A549 (cell line): ENCODE measurements around the gene RUNDC3A. TPM values are rescaled to one million over a fixed set of nuclear protein-coding genes. Genes with fewer than 3 reads are reported as not detected.

Source experiments
- ATAC-seq, 2 experiments: fragments of 200-7000 bp in 1 of 2; fragments of >200 bp in 1 of 2; cut with Nextera tagmentation in 1 of 2; cut with Tn5 transposase in 1 of 2; 3 replicates each; pipeline versions ENCODE4 v1.8.0 to v1.9.1; 2018 to 2020; ENCODE audit warnings: mild to moderate bottlenecking in 1 of 2, moderate library complexity in 1 of 2
- CTCF ChIA-PET: fragments of 300-600 bp; sonication (Branson Sonifier 250); formaldehyde crosslinking; extraction: SDS; loops from one replicate; lab custom pipeline; 2021; ENCODE audit warnings: antibody characterized with exemption, inconsistent platforms; lab: Yijun Ruan, JAX
- POLR2A ChIA-PET: fragments of 350-600 bp; formaldehyde crosslinking; extraction: SDS; loops from one replicate; lab custom pipeline; 2021; ENCODE audit warnings: antibody characterized with exemption, inconsistent platforms; lab: Yijun Ruan, JAX
- DNase-seq, 2 experiments: peaks; one replicate each; pipeline versions ENCODE4 v3.0.0 to v3.0.0-alpha.2; 2011 to 2016; ENCODE audit warnings: low read depth in 1 of 2, low spot score in 1 of 2
- FAIRE-seq: peaks from 2 replicates; lab custom pipeline; 2011; peaks lifted over from hg19 to GRCh38; lab: Jason Lieb, UNC
- H3K27ac ChIP-seq, 2 experiments: fragments of >200 bp; sonication (Bioruptor Twin); formaldehyde crosslinking; 3 replicates each; pipeline ENCODE4 v1.5.1; 2016 to 2017
- H3K4me1 ChIP-seq: fragments of >200 bp; sonication (Bioruptor Twin); formaldehyde crosslinking; 3 replicates; pipeline ENCODE4 v1.6.1; 2016
- H3K4me2 ChIP-seq: fragments of >200 bp; sonication (Bioruptor Twin); formaldehyde crosslinking; 3 replicates; pipeline ENCODE4 v1.6.1; 2016
- H3K4me3 ChIP-seq: fragments of >200 bp; sonication (Bioruptor Twin); formaldehyde crosslinking; 3 replicates; pipeline ENCODE4 v1.5.1; 2016
- H3K9me3 ChIP-seq: fragments of >200 bp; sonication (Bioruptor Twin); formaldehyde crosslinking; 3 replicates; pipeline ENCODE4 v1.6.1; 2016
- CEBPB ChIP-seq, 2 experiments: fragments of >200 bp in 1 of 2; sonication (Bioruptor Twin) in 1 of 2; formaldehyde crosslinking in 1 of 2; IDR thresholded peaks; 2 replicates each; pipeline ENCODE4 v1.6.1; 2012 to 2016
- CHD2 ChIP-seq: fragments of 150-350 bp; IDR thresholded peaks from 2 replicates; pipeline ENCODE4 v1.6.1; 2014; ENCODE audit warnings: low read length; ENCODE audit not compliant: partially characterized antibody
- EHMT2 ChIP-seq: fragments of 200-600 bp; sonication (generic); IDR thresholded peaks from 2 replicates; pipeline ENCODE4 v1.6.1; 2016; ENCODE audit warnings: antibody characterized with exemption, low read depth, mild to moderate bottlenecking, moderate library complexity
- HDAC2 ChIP-seq: fragments of 200-600 bp; sonication (generic); IDR thresholded peaks from 2 replicates; pipeline ENCODE4 v1.6.1; 2016
- HEYL ChIP-seq: fragments of 250-450 bp; sonication (Bioruptor Pico); IDR thresholded peaks from 2 replicates; pipeline ENCODE4 v1.8.0; 2021; ENCODE audit warnings: mild to moderate bottlenecking, moderate library complexity
- HOXA7 ChIP-seq: fragments of 250-450 bp; sonication (Bioruptor Pico); IDR thresholded peaks from 2 replicates; pipeline ENCODE4 v1.5.0; 2020; ENCODE audit warnings: mild to moderate bottlenecking, moderate library complexity
- HOXB5 ChIP-seq: fragments of 250-450 bp; sonication (Bioruptor Pico); IDR thresholded peaks from 2 replicates; pipeline ENCODE4 v1.5.0; 2020; ENCODE audit warnings: mild to moderate bottlenecking, moderate library complexity
- JUN ChIP-seq, 2 experiments: fragments of >200 bp; sonication (Bioruptor Twin); formaldehyde crosslinking; IDR thresholded peaks; 2 replicates in 1 of 2; 3 replicates in 1 of 2; pipeline ENCODE4 v1.6.1; 2016 to 2017
- JUNB ChIP-seq: fragments of >200 bp; sonication (Bioruptor Twin); formaldehyde crosslinking; IDR thresholded peaks from 2 replicates; pipeline ENCODE4 v1.6.1; 2016
- KDM1A ChIP-seq: fragments of 200-600 bp; sonication (generic); IDR thresholded peaks from 2 replicates; pipeline ENCODE4 v1.6.1; 2016; ENCODE audit warnings: low read depth, mild to moderate bottlenecking
- MYC ChIP-seq: IDR thresholded peaks from 2 replicates; pipeline ENCODE4 v1.6.1; 2012; ENCODE audit warnings: mild to moderate bottlenecking, inconsistent platforms, low read length, improper control_type of control experiment, borderline replicate concordance
- NFE2L2 ChIP-seq: fragments of 150-350 bp; conservative IDR thresholded peaks from 2 replicates; pipeline ENCODE4 v1.6.1; 2014; ENCODE audit warnings: low read length
- POLR2A ChIP-seq: IDR thresholded peaks from 2 replicates; pipeline ENCODE4 v1.6.1; 2012; ENCODE audit warnings: mild to moderate bottlenecking, low read length
- RAD21 ChIP-seq, 2 experiments: fragments of >200 bp in 1 of 2; sonication (Bioruptor Twin) in 1 of 2; formaldehyde crosslinking in 1 of 2; IDR thresholded peaks in 1 of 2; conservative IDR thresholded peaks in 1 of 2; 2 replicates in 1 of 2; 3 replicates in 1 of 2; pipeline ENCODE4 v1.6.1; 2012 to 2018; ENCODE audit warnings: inconsistent platforms in 1 of 2
- RFX5 ChIP-seq: fragments of 450-650 bp; IDR thresholded peaks from 2 replicates; pipeline ENCODE4 v1.7.1; 2014; ENCODE audit warnings: antibody characterized with exemption, mild to moderate bottlenecking, moderate library complexity
- SMC3 ChIP-seq: fragments of >200 bp; sonication (Bioruptor Twin); formaldehyde crosslinking; IDR thresholded peaks from 3 replicates; pipeline ENCODE4 v1.6.1; 2018; ENCODE audit warnings: inconsistent platforms
- ZNF302 ChIP-seq: fragments of 250-450 bp; sonication (Bioruptor Pico); IDR thresholded peaks from 2 replicates; pipeline ENCODE4 v1.9.0; 2021; ENCODE audit warnings: inconsistent platforms, mild to moderate bottlenecking, moderate library complexity
- whole genome bisulfite sequencing: methylation state at CpG from one replicate; pipeline ENCODE4 v1.1.6; 2017; ENCODE audit errors: missing lambda C conversion rate; 5-methylcytosine and 5-hydroxymethylcytosine counted together
- polyA plus RNA-seq, 4 experiments: library from polyadenylated mRNA; depleted of rRNA in 3 of 4; stranded (reverse); fragments of >200 nt; fragmentation: RNase III in 1 of 4; extraction: RNeasy Plus Mini Kit Qiagen cat#74134 plus additional on column Dnase treatment in 1 of 4; gene quantifications; 2 replicates in 3 of 4; 3 replicates in 1 of 4; pipeline ENCODE4 v1.2.3, GENCODE V29; 2011 to 2017
- TF ChIP-seq, protein P1 (sequence below): fragments of >200 bp; sonication (Bioruptor Twin); formaldehyde crosslinking; IDR thresholded peaks from 3 replicates; pipeline ENCODE4 v1.5.1; 2016
- TF ChIP-seq, protein P2 (sequence below): IDR thresholded peaks from 2 replicates; pipeline ENCODE4 v1.6.1; 2012
- TF ChIP-seq, protein P3 (sequence below): IDR thresholded peaks from 2 replicates; pipeline ENCODE4 v1.6.1; 2012; ENCODE audit warnings: low read depth, borderline replicate concordance
- TF ChIP-seq, protein P4 (sequence below): fragments of 150-350 bp; IDR thresholded peaks from 2 replicates; pipeline ENCODE4 v1.6.1; 2014; ENCODE audit warnings: low read depth, mild to moderate bottlenecking, low read length
- TF ChIP-seq, protein P5 (sequence below): fragments of 200-600 bp; sonication (generic); IDR thresholded peaks from 2 replicates; pipeline ENCODE4 v1.6.1; 2016; ENCODE audit warnings: antibody characterized with exemption, mild to moderate bottlenecking, moderate library complexity

RUNDC3A gene
- polyA plus RNA-seq, 2 of the 4 experiments (the other 2 are of a cell fraction): 0.45 to 0.48 TPM

DNA sequence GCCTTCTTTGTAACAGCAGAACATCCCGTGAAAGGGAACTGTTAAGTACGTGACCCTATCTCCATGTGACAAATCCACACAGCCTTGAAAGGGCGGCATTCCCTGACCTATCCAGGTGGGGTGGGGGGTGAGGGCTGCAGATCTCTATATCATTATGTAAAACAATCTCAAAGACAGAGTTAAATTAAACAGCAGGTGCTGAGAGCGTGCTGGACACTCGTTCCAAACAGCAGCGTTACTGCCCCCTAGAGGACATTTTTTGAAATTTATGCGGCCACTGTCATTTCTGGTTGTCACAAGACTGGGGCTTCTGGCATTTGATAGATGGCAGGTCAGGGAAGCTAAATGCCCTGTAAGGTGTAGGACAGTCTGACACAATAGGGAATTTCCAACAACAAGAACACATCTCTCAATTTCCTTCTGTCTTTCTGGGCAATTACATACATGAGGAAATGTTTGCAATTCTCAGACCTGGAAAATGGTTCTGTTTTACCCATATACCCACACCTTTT is 22.9 kb downstream of the RUNDC3A start:
- ChIA-PET POLR2A (interaction anchor here (0.6 to 1.5 kb wide), 4 partner anchors 14 to 117 kb away, joined by 3 to 5 read pairs (median 4); partner anchors contain the start of genes GRN and UBTF), CTCF (interaction anchor here (0.6 to 13.6 kb wide), 65 partner anchors 13 to 860 kb away, joined by 3 to 327 read pairs (median 4); partner anchors contain the start of genes ASB16, ATXN7L3, FAM171A2 and GRN)
- H3K4me1 ChIP-seq: peaks cover 8% of the 10 kb centered on the region
- H3K4me2 ChIP-seq: peak overlapping the region; percentile 58
- WGBS: 6% methylated on average over 7 of the region's 7 CpGs
- no peak overlapping the region for H3K4me3 ChIP-seq
- H3K9me3 ChIP-seq: no peaks in the 10 kb centered on the region
- peak; percentile 52 to 57 for ATAC-seq
- DNase-seq: peak; percentile 84
- TF ChIP-seq HOXB5 (CRISPR knock-in tag) (peak; percentile 72), RAD21 (conservative IDR thresholded peaks at IDR 0.05 in 1 of 2, IDR thresholded peaks at IDR 0.05 in 1 of 2) (peak; percentile 74 to 86), ZNF302 (CRISPR knock-in tag) (no peak), JUN (IDR thresholded peaks at IDR 0.05) (no peak), CHD2 (no peak), HEYL (CRISPR knock-in tag) (no peak), CEBPB (IDR thresholded peaks at IDR 0.05) (no peak), SMC3 (peak; percentile 65), HDAC2 (no peak), RFX5 (0 out of 2 replicates have a peak, but pooled peaks have one; percentile 21), KDM1A (no peak), MYC (0 out of 2 replicates have a peak, but pooled peaks have one; percentile 36)
- TF ChIP-seq, protein P1, sequence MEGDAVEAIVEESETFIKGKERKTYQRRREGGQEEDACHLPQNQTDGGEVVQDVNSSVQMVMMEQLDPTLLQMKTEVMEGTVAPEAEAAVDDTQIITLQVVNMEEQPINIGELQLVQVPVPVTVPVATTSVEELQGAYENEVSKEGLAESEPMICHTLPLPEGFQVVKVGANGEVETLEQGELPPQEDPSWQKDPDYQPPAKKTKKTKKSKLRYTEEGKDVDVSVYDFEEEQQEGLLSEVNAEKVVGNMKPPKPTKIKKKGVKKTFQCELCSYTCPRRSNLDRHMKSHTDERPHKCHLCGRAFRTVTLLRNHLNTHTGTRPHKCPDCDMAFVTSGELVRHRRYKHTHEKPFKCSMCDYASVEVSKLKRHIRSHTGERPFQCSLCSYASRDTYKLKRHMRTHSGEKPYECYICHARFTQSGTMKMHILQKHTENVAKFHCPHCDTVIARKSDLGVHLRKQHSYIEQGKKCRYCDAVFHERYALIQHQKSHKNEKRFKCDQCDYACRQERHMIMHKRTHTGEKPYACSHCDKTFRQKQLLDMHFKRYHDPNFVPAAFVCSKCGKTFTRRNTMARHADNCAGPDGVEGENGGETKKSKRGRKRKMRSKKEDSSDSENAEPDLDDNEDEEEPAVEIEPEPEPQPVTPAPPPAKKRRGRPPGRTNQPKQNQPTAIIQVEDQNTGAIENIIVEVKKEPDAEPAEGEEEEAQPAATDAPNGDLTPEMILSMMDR: peak; percentile 96
- TF ChIP-seq, protein P2, sequence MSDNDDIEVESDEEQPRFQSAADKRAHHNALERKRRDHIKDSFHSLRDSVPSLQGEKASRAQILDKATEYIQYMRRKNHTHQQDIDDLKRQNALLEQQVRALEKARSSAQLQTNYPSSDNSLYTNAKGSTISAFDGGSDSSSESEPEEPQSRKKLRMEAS: peak; percentile 57; the same call in 1 of the 2 replicates
- FAIRE-seq: no peak
- no peak overlapping the region for H3K27ac ChIP-seq

DNA sequence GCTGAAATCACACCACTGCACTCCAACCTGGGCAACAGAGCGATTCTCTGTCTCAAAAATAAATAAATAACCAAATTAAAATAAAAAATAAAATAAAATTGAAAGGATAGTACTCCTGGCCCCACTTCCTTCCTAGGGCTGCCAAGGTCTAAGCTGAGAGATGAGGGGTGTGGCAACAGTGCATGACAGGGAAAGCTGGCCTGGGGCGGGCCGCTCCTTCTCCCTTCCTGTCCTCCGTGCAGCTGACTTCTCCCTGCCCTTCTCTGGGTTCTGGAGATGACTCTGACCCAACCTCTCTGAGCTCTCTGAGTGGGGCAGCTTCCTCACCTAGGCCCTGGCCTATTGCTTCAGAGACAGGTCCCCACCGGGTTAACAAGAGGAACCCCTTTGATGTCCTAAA is 25.0 kb downstream of the RUNDC3A start:
- no peak overlapping the region for H3K27ac ChIP-seq
- no peak overlapping the region for H3K4me2 ChIP-seq
- WGBS: 72% methylated on average over 5 of the region's 5 CpGs
- ATAC-seq: no peak
- POLR2A ChIA-PET: no interaction called here
- TF ChIP-seq, protein P3, sequence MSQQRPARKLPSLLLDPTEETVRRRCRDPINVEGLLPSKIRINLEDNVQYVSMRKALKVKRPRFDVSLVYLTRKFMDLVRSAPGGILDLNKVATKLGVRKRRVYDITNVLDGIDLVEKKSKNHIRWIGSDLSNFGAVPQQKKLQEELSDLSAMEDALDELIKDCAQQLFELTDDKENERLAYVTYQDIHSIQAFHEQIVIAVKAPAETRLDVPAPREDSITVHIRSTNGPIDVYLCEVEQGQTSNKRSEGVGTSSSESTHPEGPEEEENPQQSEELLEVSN: no peak
- TF ChIP-seq HOXA7 (CRISPR knock-in tag): no peak
- TF ChIP-seq HDAC2: no peak
- no peak for TF ChIP-seq JUNB
- no peak for TF ChIP-seq NFE2L2
- TF ChIP-seq, protein P4, sequence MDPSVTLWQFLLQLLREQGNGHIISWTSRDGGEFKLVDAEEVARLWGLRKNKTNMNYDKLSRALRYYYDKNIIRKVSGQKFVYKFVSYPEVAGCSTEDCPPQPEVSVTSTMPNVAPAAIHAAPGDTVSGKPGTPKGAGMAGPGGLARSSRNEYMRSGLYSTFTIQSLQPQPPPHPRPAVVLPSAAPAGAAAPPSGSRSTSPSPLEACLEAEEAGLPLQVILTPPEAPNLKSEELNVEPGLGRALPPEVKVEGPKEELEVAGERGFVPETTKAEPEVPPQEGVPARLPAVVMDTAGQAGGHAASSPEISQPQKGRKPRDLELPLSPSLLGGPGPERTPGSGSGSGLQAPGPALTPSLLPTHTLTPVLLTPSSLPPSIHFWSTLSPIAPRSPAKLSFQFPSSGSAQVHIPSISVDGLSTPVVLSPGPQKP: no peak
- TF ChIP-seq POLR2A: no peak
- no peak for TF ChIP-seq EHMT2
- TF ChIP-seq, protein P5, sequence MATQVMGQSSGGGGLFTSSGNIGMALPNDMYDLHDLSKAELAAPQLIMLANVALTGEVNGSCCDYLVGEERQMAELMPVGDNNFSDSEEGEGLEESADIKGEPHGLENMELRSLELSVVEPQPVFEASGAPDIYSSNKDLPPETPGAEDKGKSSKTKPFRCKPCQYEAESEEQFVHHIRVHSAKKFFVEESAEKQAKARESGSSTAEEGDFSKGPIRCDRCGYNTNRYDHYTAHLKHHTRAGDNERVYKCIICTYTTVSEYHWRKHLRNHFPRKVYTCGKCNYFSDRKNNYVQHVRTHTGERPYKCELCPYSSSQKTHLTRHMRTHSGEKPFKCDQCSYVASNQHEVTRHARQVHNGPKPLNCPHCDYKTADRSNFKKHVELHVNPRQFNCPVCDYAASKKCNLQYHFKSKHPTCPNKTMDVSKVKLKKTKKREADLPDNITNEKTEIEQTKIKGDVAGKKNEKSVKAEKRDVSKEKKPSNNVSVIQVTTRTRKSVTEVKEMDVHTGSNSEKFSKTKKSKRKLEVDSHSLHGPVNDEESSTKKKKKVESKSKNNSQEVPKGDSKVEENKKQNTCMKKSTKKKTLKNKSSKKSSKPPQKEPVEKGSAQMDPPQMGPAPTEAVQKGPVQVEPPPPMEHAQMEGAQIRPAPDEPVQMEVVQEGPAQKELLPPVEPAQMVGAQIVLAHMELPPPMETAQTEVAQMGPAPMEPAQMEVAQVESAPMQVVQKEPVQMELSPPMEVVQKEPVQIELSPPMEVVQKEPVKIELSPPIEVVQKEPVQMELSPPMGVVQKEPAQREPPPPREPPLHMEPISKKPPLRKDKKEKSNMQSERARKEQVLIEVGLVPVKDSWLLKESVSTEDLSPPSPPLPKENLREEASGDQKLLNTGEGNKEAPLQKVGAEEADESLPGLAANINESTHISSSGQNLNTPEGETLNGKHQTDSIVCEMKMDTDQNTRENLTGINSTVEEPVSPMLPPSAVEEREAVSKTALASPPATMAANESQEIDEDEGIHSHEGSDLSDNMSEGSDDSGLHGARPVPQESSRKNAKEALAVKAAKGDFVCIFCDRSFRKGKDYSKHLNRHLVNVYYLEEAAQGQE: no peak
- CTCF ChIA-PET: interaction anchor here (1.3 to 13.6 kb wide), 7 partner anchors 15 to 127 kb away, joined by 3 to 327 read pairs (median 27); partner anchors contain the start of genes FAM171A2 and GRN
- H3K4me3 ChIP-seq: no peak overlapping the region
- DNase-seq: no peak
- H3K4me1 ChIP-seq: peaks cover 6% of the 10 kb centered on the region
- H3K9me3 ChIP-seq: no peaks in the 10 kb centered on the region
- FAIRE-seq: no peak
